HG02610 (cell line): Measurements from ENCODE around the gene PDE7B.

Experiments used
- ATAC-seq: cut with Tn5 transposase; IDR thresholded peaks from one replicate; pipeline ENCODE4 v1.9.1; 2021; ENCODE audit warnings: mild to moderate bottlenecking, moderate library complexity; ENCODE audit not compliant: unreplicated experiment

Gene PDE7B

DNA sequence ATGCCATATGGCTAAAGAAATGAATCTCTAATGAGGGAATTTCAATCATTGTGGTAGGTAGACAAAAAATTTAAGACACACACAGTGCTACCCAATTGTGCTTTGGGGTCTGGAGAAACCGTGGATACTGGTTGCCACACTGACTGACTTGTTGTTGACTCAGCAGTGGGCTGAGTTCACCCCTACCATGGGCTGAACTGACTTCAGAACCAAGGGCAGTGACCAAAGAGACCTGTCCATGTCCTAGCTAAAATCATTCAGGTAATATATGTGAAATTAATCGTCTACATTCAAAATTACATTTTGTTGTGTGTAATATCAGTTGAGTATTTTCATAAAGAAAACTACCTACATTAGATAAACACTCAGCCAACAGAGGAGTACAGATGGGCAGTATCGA is 131.6 kb downstream of the PDE7B start:
- ATAC-seq: no peak

DNA sequence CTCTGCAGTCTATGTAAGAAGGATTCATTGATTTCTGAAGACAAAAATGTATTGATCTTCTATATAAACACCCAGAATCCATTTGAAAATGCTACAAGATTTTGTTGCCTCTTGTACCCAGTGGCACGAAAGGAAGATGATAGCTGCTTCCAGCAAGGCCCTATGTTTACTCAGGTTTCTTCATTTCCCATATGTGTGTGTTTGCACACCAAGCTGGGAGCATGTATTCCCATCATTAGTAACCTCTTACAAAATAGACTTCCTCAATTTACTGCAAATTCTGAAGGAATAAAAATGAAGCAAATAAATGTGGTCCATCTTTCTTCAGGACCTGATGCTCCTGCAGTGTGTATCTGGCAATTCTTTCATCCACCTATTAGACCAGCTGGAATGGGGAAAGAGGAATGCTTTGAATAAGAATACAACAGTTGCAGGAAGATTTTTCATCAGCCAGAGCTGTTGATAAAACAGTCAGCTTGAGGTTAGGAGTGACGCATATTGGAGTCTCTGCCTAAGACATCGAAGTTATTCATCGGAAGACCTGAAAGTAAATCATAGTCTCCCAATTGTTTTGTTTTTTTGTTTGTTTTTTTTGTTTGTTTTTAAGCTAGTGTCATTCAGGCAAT is 132.3 kb downstream of the PDE7B start:
- ATAC-seq: no peak

GRCh38 chr6:135985471-135985870 is 134.0 kb downstream of the PDE7B start:
- no peak for ATAC-seq

GRCh38 chr6:135987226-135987625 is 135.7 kb downstream of the PDE7B start:
- ATAC-seq: no peak

GRCh38 chr6:135990439-135990838 is 138.9 kb downstream of the PDE7B start:
- ATAC-seq: no peak

DNA sequence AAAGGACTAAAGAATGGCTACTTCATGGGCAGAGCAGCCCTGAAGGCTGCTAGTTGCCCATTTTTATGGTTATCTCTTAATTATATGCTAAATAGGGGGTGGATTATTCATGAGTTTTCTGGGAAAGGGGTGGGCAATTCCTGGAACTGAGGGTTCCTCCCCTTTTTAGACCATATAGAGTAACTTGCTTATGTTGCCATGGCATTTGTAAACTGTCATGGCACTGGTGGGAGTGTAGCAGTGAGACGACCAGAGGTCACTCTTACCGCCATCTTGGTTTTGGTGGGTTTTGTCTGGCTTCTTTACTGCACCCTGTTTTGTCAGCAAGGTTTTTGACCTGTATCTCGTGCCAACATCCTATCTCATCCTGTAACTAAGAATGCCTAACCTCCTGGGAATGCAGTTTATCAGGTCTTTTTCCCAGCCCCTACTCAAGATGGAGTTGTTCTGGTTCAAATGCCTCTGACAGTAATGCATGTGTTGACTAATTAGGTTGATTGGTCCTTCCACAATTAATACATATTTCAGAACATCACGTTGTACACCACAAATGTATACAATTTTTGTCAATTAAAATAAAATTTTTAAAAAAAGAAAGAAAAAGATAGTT is 139.5 kb downstream of the PDE7B start:
- ATAC-seq: no peak

GRCh38 chr6:135992739-135993138 is 141.2 kb downstream of the PDE7B start:
- ATAC-seq: no peak

GRCh38 chr6:135993361-135993760 is 141.9 kb downstream of the PDE7B start:
- no peak for ATAC-seq

DNA sequence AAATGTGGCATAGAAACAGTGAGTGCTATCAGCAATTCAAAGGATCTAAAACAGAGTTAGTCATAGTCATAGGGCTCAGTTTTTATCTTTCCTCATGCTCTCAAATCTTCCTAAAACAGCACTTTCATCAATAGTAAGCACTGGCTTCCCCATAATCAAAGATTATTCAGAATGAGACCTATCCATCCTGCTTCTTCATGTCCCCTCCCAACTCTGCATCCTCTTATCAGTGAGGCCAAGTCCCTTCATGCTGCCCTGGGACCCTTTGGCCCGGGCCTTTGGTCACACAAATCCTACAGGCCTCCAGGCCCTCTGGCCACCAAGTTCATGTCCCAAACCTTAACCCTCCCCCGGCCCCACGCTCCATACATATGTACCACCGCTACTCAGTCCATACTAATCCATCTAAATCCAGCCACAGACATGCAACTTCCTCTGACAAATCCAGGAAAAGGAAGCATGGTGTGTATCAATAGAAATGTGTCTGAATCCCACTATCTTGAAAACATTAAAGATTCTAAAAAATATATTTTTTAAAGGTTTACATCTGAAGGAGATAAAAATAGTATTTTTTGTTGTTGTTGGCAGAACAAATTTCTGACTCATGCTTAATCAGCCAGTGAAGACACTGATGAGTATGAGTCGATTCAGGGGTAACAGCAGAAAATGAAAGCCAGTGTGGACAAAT is 143.5 kb downstream of the PDE7B start:
- ATAC-seq: no peak

GRCh38 chr6:135995545-135995898 is 144.0 kb downstream of the PDE7B start:
- ATAC-seq: no peak

DNA sequence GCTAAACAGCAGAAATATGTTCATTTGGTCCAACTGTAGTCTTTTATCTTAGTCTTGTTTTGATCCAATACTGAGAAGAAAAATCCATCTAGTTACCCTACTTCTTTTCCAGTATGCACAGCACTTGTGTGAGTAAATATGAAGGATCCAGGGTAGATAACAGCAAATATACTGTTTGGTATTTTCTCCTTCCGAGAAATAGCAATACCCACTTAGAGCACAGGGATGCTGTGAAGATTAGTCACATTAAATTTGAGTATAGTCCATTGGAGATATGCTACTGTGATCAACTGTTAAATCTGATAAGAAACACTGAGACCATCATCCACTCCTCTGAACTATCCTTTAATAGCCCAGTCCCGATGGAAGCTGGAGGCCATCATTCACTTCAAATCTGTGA is 145.2 kb downstream of the PDE7B start:
- ATAC-seq: no peak

DNA sequence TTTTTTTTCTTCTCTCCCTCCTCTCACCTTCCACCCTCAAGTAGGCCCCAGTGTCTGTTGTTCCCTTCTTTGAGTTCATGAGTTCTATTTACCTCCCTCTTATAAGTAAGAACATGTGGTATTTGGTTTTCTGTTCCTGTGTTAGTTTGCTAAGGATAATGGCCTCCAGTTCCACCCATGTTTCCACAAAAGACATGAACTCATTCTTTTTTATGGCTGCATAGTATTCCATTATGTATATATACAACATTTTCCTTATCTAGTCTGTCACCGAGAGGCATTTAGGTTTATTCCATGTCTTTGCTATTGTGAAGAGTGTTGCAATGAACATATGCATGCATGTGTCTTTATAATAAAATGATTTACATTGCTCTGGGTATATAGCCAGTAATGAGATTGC is 147.9 kb downstream of the PDE7B start:
- ATAC-seq: no peak

GRCh38 chr6:136007345-136007744 is 155.8 kb downstream of the PDE7B start:
- ATAC-seq: no peak

GRCh38 chr6:136011475-136011874 is 160.0 kb downstream of the PDE7B start:
- ATAC-seq: no peak

GRCh38 chr6:136012198-136012887 is 160.8 kb downstream of the PDE7B start:
- ATAC-seq: no peak

DNA sequence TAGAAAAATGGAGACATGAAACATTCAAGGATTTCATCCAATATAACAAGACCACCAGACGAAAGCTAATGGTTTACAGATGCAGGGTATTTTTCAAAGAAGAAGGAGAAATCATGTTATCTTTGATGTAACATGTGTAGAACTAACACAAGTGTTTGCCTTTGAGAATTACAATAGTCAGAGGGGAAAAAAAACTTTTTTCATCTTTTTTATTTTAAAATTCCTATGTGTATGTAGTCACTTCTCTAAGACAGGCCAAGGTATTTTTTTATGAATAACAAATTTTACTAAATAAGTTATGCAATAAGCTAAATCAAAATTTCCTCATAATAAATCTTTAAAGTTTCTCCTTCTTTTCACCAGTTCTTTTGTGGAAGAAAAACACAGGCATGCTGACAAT is 161.4 kb downstream of the PDE7B start:
- ATAC-seq: no peak

DNA sequence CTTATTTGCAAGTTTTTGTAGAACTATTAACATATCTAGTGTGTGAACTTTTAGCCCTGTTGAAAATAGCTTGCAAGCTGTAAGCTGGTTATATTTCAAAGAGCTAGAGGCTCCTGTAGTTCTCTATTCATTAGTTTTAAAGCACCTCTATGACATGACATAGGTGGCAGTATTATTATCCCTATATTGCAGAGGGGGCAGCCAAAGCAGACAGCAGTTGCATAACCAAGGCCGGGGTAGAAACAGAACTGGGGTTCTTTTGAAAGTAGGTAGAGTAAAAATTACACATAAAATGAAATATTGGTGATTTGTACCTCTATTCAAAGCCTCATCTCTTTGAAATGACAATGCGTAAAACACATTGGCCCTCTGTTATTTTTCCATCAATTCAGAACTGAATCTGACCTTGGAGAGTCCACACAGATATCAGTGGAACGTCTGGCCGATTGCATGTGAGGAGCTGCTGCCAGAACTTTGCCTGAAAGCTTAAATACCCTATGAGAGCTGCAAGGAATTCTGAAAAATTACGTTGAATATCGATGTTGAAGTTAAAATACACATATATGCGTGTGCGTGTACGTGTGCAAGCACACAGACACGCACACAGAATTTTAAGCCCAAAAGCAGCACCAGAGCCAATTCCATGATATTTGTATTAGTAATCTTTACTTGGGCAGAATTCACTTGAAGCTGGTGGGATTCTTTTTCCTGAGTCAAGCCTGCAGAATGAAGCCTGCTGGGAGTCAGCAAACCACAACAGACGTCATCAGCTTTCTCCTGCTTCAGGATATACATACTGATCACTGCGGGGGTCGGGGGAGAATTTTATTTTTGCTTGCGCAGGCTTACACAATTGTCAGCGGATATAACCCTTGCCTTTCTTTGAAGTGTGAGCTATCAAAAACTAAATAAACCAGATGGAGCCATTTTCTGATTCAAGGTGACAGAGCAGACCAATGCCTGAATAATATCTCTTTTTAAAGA is 163.2 kb downstream of the PDE7B start:
- ATAC-seq: no peak

- ATAC-seq: no peak
Observed at GRCh38 chr6:136015531-136015930, 164.0 kb downstream of the PDE7B start.

GRCh38 chr6:136016228-136017225 is 165.0 kb downstream of the PDE7B start:
- ATAC-seq: no peak

DNA sequence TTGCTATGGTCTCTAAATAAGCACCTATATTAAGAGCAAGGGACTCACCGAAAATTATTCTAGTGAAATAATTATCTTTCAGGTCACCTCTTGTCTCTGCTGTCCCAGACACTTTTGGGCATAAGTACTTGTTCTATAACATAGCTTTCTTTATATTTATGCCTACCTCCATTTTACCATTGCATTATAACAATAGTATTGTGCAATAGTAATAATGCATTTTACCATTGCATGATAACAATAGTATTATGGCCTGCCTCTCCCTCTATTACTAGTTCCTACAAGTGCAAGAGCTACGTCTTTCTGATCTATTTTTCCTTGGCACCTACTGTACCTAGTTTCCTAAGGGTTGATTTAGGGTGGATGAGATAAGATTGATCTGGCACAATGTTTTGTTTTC is 169.2 kb downstream of the PDE7B start:
- no peak for ATAC-seq
